Natural killer cell (primary cell): ENCODE results near the gene RAB40C. TPM values are rescaled to one million over a fixed set of nuclear protein-coding genes. Genes with fewer than 3 reads are reported as not detected.
A peak's percentile ranks its signal among the peaks of the same experiment; 100 is the strongest.

Experiments used
- ATAC-seq, 3 donors: fragments of 150-1000 bp in 2 of 3; fragments of 200-7000 bp in 1 of 3; cut with Tn5 transposase; 1 replicate in 1 of 3; 2 replicates in 2 of 3; pipeline ENCODE4 v1.10.0; 2021; ENCODE audit warnings: mild to moderate bottlenecking in 2 of 3, moderate library complexity in 2 of 3
- DNase-seq, 2 donors: peaks; one replicate each; pipeline versions ENCODE4 v3.0.0 to v3.0.0-alpha.2; 2013 to 2021; ENCODE audit warnings: mixed read lengths in 1 of 2
- H3K27ac ChIP-seq: one replicate; pipeline ENCODE4 v1.5.1; 2013; ENCODE audit warnings: mild to moderate bottlenecking, low read length
- H3K27me3 ChIP-seq: one replicate; pipeline ENCODE4 v1.6.1; 2013; ENCODE audit warnings: low read length; ENCODE audit not compliant: control insufficient read depth, insufficient read depth
- H3K36me3 ChIP-seq: one replicate; pipeline ENCODE4 v1.6.1; 2013; ENCODE audit warnings: low read length; ENCODE audit not compliant: control insufficient read depth, insufficient read depth
- H3K4me1 ChIP-seq: one replicate; pipeline ENCODE4 v1.6.1; 2013; ENCODE audit warnings: low read length; ENCODE audit not compliant: control insufficient read depth, insufficient read depth
- H3K4me3 ChIP-seq: one replicate; pipeline ENCODE4 v1.5.1; 2013; ENCODE audit warnings: low read length
- H3K9me3 ChIP-seq: one replicate; pipeline ENCODE4 v1.6.1; 2013; ENCODE audit warnings: low read length; ENCODE audit not compliant: control insufficient read depth, insufficient read depth
- H3K27ac Mint-ChIP-seq, 2 donors: one replicate each; pipeline ENCODE4 v1.8.0; 2022; ENCODE audit warnings: mild to moderate bottlenecking in 2 of 2, mixed read lengths in 2 of 2, moderate library complexity in 1 of 2
- H3K27me3 Mint-ChIP-seq, 2 donors: one replicate each; pipeline ENCODE4 v1.8.0; 2022; ENCODE audit warnings: low read depth in 2 of 2, mixed read lengths in 2 of 2
- H3K36me3 Mint-ChIP-seq: one replicate; pipeline ENCODE4 v1.8.0; 2022; ENCODE audit warnings: mixed read lengths
- H3K4me1 Mint-ChIP-seq, 2 donors: one replicate each; pipeline ENCODE4 v1.8.0; 2022; ENCODE audit warnings: mixed read lengths in 2 of 2
- H3K4me3 Mint-ChIP-seq: one replicate; pipeline ENCODE4 v1.8.0; 2022; ENCODE audit warnings: mild to moderate bottlenecking, moderate library complexity, mixed read lengths
- H3K9me3 Mint-ChIP-seq, 2 donors: one replicate each; pipeline ENCODE4 v1.8.0; 2022; ENCODE audit warnings: mixed read lengths in 2 of 2
- WGBS: methylation state at CpG from one replicate; pipeline ENCODE4 v1.1.7; 2013; ENCODE audit warnings: missing lambda C conversion rate; ENCODE audit not compliant: insufficient coverage; 5-methylcytosine and 5-hydroxymethylcytosine counted together
- intact Hi-C: fragments of 100-400 bp; cut with micrococcal nuclease; formaldehyde crosslinking; loops from one replicate; pipeline ENCODE4 v1.14.2; 2022
- total RNA-seq, 4 donors: library from RNA; stranded (reverse); fragments of 120-200 nt in 1 of 4; gene quantifications; one replicate each; pipeline versions ENCODE4 v1.2.3 to v1.2.4, GENCODE V29; 2013 to 2022
- TF ChIP-seq, protein P1 (sequence below): fragments of 200-600 bp; IDR thresholded peaks from one replicate; pipeline ENCODE4 v1.8.0; 2022; ENCODE audit warnings: antibody characterized with exemption

Gene RAB40C
- total RNA-seq, 3 donors from 2014 or later (not counting 1 experiment from before 2014, with no cell fraction given), result 12.7 to 20.8 (median 20.0) TPM

DNA sequence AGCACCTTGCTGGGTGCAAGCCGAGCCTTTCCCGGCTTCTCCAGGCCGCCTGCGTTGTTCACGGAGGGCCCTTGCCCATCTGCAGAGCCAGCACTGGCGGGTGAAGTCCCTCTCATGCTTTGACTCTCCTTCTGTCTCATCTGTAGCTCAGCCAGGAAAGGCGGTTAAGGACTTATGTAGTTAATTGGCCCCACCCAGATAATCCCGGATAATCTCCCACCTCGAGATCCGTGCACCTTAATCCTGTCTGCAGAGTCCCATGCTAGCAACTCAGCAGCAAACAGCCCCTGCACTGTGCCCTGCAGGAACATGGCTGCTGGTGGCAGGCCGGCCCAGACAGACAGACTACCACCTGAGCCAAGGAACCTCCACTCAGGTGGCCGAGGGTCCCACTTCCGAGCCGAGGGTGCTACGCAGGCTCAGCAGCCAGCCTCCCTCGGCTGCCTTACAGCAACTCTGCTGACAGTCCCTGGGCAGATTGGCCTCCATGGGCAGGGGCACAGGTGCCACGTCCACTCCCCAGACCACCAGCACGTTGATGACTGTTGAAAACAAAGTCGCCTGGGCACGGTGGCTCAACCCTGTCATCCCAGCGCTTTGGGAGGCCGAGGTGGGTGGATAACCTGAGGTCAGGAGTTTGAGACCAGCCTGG lies 16.9 kb downstream of the RAB40C start:
- TF ChIP-seq, protein P1, sequence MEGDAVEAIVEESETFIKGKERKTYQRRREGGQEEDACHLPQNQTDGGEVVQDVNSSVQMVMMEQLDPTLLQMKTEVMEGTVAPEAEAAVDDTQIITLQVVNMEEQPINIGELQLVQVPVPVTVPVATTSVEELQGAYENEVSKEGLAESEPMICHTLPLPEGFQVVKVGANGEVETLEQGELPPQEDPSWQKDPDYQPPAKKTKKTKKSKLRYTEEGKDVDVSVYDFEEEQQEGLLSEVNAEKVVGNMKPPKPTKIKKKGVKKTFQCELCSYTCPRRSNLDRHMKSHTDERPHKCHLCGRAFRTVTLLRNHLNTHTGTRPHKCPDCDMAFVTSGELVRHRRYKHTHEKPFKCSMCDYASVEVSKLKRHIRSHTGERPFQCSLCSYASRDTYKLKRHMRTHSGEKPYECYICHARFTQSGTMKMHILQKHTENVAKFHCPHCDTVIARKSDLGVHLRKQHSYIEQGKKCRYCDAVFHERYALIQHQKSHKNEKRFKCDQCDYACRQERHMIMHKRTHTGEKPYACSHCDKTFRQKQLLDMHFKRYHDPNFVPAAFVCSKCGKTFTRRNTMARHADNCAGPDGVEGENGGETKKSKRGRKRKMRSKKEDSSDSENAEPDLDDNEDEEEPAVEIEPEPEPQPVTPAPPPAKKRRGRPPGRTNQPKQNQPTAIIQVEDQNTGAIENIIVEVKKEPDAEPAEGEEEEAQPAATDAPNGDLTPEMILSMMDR, result no peak
- Histone ChIP-seq H3K4me3 (no peak overlapping the region), H3K36me3 (no peaks in the 10 kb centered on the region), H3K27me3 (no peaks in the 10 kb centered on the region), H3K27ac (no peak overlapping the region), H3K4me1 (peaks cover 9% of the 10 kb centered on the region), H3K9me3 (peaks cover 6% of the 10 kb centered on the region)
- peaks cover 19 to 30% of the 10 kb centered on the region in 2 donors for H3K4me1 Mint-ChIP-seq
- no peak overlapping the region for H3K4me3 Mint-ChIP-seq
- H3K9me3 Mint-ChIP-seq, result no peaks in the 10 kb centered on the region
- intact Hi-C loops, result no loop called here
- no peak for DNase-seq
- WGBS, result 97% methylated on average over 20 of the region's 22 CpGs
- H3K27ac Mint-ChIP-seq, result no peak overlapping the region
- ATAC-seq, result no peak
- H3K36me3 Mint-ChIP-seq, result no peaks in the 10 kb centered on the region
- no peaks in the 10 kb centered on the region for H3K27me3 Mint-ChIP-seq

DNA sequence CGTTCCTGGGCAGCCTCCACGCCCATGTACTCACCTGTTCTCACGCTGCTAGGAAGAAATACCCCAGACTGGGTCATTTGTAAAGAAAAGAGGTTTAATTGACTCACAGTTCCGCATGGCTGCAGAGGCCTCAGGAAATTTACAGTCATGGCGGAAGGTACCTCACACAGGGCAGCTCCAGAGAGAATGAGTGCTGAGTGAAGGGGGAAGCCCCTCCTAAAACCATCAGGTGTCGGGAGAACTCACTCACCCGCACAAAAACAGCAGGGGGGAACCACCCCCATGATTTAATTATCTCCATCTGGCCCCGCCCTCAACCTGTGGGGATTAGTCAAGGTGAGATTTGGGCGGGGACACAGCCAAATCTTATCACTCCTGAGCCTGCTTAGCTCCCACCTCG lies 18.2 kb downstream of the RAB40C start:
- Histone ChIP-seq H3K4me3 (no peak overlapping the region), H3K27me3 (no peaks in the 10 kb centered on the region), H3K9me3 (peaks cover 6% of the 10 kb centered on the region), H3K4me1 (peaks cover 6% of the 10 kb centered on the region), H3K36me3 (no peaks in the 10 kb centered on the region), H3K27ac (no peak overlapping the region)
- Mint-ChIP-seq H3K36me3 (no peaks in the 10 kb centered on the region), H3K4me1 (peaks cover 13 to 24% of the 10 kb centered on the region in 2 donors), H3K27ac (no peak overlapping the region), H3K4me3 (no peak overlapping the region), H3K27me3 (no peaks in the 10 kb centered on the region), H3K9me3 (no peaks in the 10 kb centered on the region)
- 92% methylated on average over 8 of the region's 10 CpGs for WGBS
- TF ChIP-seq, protein P1, result no peak
- no peak for ATAC-seq
- intact Hi-C loops, result no loop called here
- DNase-seq, result no peak

DNA sequence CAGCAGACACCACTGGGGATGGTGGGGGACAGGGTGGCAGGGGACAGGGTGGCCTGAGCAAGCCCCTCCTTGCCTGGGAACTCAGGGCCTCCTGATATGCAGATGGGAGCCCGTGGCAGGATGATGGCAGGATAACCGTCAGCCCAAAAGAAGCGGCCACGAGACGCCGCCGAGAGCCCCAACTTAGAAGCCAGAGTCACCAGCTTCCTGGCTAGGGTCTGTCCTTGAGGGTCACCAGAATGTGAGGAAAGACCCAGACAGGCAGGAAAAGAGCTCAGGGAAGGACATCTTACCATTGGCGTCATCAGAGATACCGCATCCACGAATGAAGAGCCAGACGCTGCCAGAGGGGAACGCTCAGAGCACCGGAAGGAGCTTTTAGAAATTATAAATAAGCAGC lies 19.4 kb downstream of the RAB40C start:
- H3K4me3 Mint-ChIP-seq, result no peak overlapping the region
- no peaks in the 10 kb centered on the region for H3K36me3 Mint-ChIP-seq
- DNase-seq (no peak), ATAC-seq (no peak)
- peaks cover 6% of the 10 kb centered on the region for H3K9me3 ChIP-seq
- H3K27me3 ChIP-seq, result no peaks in the 10 kb centered on the region
- H3K36me3 ChIP-seq, result no peaks in the 10 kb centered on the region
- no peaks in the 10 kb centered on the region for H3K9me3 Mint-ChIP-seq
- H3K27ac Mint-ChIP-seq, result no peak overlapping the region
- intact Hi-C loops, result no loop called here
- TF ChIP-seq, protein P1, result no peak
- peaks cover 5 to 16% of the 10 kb centered on the region in 2 donors for H3K4me1 Mint-ChIP-seq
- no peaks in the 10 kb centered on the region for H3K27me3 Mint-ChIP-seq
- WGBS, result 94% methylated on average over 13 of the region's 13 CpGs
- H3K4me3 ChIP-seq, result no peak overlapping the region
- H3K4me1 ChIP-seq, result peaks cover 6% of the 10 kb centered on the region
- no peak overlapping the region for H3K27ac ChIP-seq

DNA sequence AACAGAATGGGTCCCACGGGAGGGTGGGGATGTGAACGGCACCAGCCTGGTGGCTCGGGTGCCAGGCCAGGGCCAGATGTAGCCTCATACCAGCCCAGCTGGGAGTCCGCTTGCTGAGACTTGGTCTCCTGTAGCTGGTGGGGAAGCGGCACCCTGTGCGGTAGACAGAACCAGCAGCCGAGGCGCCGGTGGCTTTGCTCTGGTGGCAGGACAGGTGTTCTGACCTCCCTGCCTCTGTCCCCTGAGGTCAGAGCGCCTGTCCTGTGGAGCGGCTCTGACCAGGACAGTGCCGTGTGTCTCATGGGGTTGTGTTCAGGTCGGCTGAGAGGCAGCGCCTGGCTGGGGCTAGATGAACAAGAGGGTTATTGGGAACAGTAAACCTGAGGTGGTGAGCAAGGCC lies 20.1 kb downstream of the RAB40C start:
- Mint-ChIP-seq H3K27me3 (no peaks in the 10 kb centered on the region), H3K4me3 (no peak overlapping the region), H3K36me3 (no peaks in the 10 kb centered on the region), H3K27ac (peak overlapping the region in 1 of 2 donors; percentile 31), H3K4me1 (peaks cover 5 to 16% of the 10 kb centered on the region in 2 donors), H3K9me3 (no peaks in the 10 kb centered on the region)
- TF ChIP-seq, protein P1, result no peak
- DNase-seq (no peak), ATAC-seq (no peak)
- H3K27ac ChIP-seq, result no peak overlapping the region
- H3K36me3 ChIP-seq, result no peaks in the 10 kb centered on the region
- intact Hi-C loops, result loop anchor here (2.0 to 5.0 kb wide), 2 partner anchors 31 to 218 kb away; no protein-coding TSS in a partner anchor
- WGBS, result 82% methylated on average over 14 of the region's 14 CpGs
- H3K9me3 ChIP-seq, result peaks cover 5% of the 10 kb centered on the region
- no peak overlapping the region for H3K4me3 ChIP-seq
- H3K4me1 ChIP-seq, result peaks cover 6% of the 10 kb centered on the region
- H3K27me3 ChIP-seq, result no peaks in the 10 kb centered on the region
